H1 (cell line): ENCODE measurements around the gene ERP44. TPM values are rescaled to one million over a fixed set of nuclear protein-coding genes. Genes with fewer than 3 reads are reported as not detected.

Source experiments
- CTCF ChIA-PET: fragments of 300-600 bp; sonication (Branson Sonifier 250); formaldehyde crosslinking; loops from one replicate; lab custom pipeline; 2021; ENCODE audit not compliant: partially characterized antibody; lab: Charles Lee
- POLR2A ChIA-PET: fragments of 300-600 bp; sonication (Branson Sonifier 250); formaldehyde crosslinking; loops from one replicate; lab custom pipeline; 2021; ENCODE audit warnings: inconsistent platforms; ENCODE audit not compliant: partially characterized antibody; lab: Charles Lee
- DNase-seq, 2 experiments: peaks; one replicate each; pipeline versions ENCODE4 v3.0.0 to v3.0.0-alpha.2; 2010 to 2022; ENCODE audit warnings: low spot score in 2 of 2, low read depth in 1 of 2, mixed read lengths in 1 of 2
- FAIRE-seq: peaks from 2 replicates; lab custom pipeline; 2011; peaks lifted over from hg19 to GRCh38; lab: Jason Lieb, UNC
- H2AFZ ChIP-seq: 2 replicates; pipeline ENCODE4 v1.8.1; 2012; ENCODE audit warnings: low read length, inconsistent platforms
- H2AK5ac ChIP-seq: 2 replicates; pipeline ENCODE4 v1.6.1; 2013; ENCODE audit warnings: low read depth, low read length
- H2BK120ac ChIP-seq: replicated peaks from 2 replicates; pipeline ENCODE3; 2013; ENCODE audit warnings: low read depth, low read length, inconsistent platforms
- H2BK12ac ChIP-seq: 2 replicates; pipeline ENCODE4 v1.6.1; 2013; ENCODE audit warnings: low read depth, low read length
- H2BK15ac ChIP-seq: 2 replicates; pipeline ENCODE4 v1.6.1; 2013; ENCODE audit warnings: low read length
- H2BK20ac ChIP-seq: 2 replicates; pipeline ENCODE4 v1.6.1; 2013; ENCODE audit warnings: low read length
- H2BK5ac ChIP-seq: 2 replicates; pipeline ENCODE4 v1.6.1; 2013; ENCODE audit warnings: low read depth, low read length
- H3K14ac ChIP-seq: 2 replicates; pipeline ENCODE4 v1.6.1; 2013; ENCODE audit warnings: inconsistent platforms; ENCODE audit not compliant: insufficient read length
- H3K18ac ChIP-seq: 2 replicates; pipeline ENCODE4 v1.6.1; 2013; ENCODE audit warnings: low read length; ENCODE audit errors: extremely low read depth
- H3K23ac ChIP-seq: 2 replicates; pipeline ENCODE4 v1.6.1; 2013; ENCODE audit warnings: inconsistent platforms; ENCODE audit not compliant: insufficient read length
- H3K23me2 ChIP-seq: 2 replicates; pipeline ENCODE4 v1.6.1; 2013; ENCODE audit warnings: low read depth, low read length
- H3K27ac ChIP-seq: 2 replicates; pipeline ENCODE4 v1.6.1; 2011; ENCODE audit warnings: low read depth, low read length, inconsistent platforms
- H3K27me3 ChIP-seq, 4 experiments: replicated peaks in 1 of 4; 1 replicate in 1 of 4; 2 replicates in 3 of 4; pipeline versions ENCODE4 v1.6.1 to v1.8.1; 2011 to 2013; ENCODE audit warnings: low read length in 3 of 4, mild to moderate bottlenecking in 3 of 4, inconsistent platforms in 2 of 4, mixed read lengths in 2 of 4, moderate library complexity in 1 of 4; ENCODE audit not compliant: control insufficient read depth in 3 of 4, insufficient read depth in 3 of 4; ENCODE audit errors: extremely low read depth in 1 of 4
- H3K36me3 ChIP-seq, 4 experiments: 2 replicates each; pipeline versions ENCODE4 v1.6.1 to v1.8.1; 2011 to 2013; ENCODE audit warnings: mild to moderate bottlenecking in 4 of 4, low read length in 3 of 4, moderate library complexity in 2 of 4, control low read depth in 1 of 4, inconsistent platforms in 1 of 4; ENCODE audit not compliant: insufficient read depth in 4 of 4, control insufficient read depth in 2 of 4
- H3K4ac ChIP-seq: replicated peaks from 2 replicates; pipeline ENCODE3; 2013; ENCODE audit warnings: low read length, low read depth, mixed read lengths, inconsistent platforms; ENCODE audit not compliant: insufficient read length
- H3K4me1 ChIP-seq, 4 experiments: replicated peaks in 1 of 4; 1 replicate in 1 of 4; 2 replicates in 3 of 4; pipeline versions ENCODE4 v1.6.1 to v1.8.1; 2011 to 2013; ENCODE audit warnings: low read length in 3 of 4, inconsistent platforms in 2 of 4, mixed read lengths in 1 of 4; ENCODE audit not compliant: insufficient read depth in 4 of 4, control insufficient read depth in 3 of 4
- H3K4me2 ChIP-seq, 2 experiments: 2 replicates each; pipeline versions ENCODE4 v1.6.1 to v1.8.1; 2011 to 2013; ENCODE audit warnings: low read depth in 2 of 2, low read length in 2 of 2, control low read depth in 1 of 2, inconsistent platforms in 1 of 2, mild to moderate bottlenecking in 1 of 2; ENCODE audit not compliant: insufficient read depth in 1 of 2
- H3K4me3 ChIP-seq, 4 experiments: fragments of 200-600, 300-600 bp in 1 of 4; sonication (generic), shearing (Covaris generic), sonication (Bioruptor Twin) in 1 of 4; 2 replicates each; pipeline versions ENCODE4 v1.5.1 to v1.8.1; 2011 to 2016; ENCODE audit warnings: low read length in 4 of 4, low read depth in 3 of 4, control low read depth in 2 of 4, inconsistent platforms in 2 of 4, mild to moderate bottlenecking in 2 of 4, mixed read lengths in 1 of 4, moderate library complexity in 1 of 4; ENCODE audit not compliant: insufficient read depth in 2 of 4; ENCODE audit errors: extremely low read depth in 1 of 4
- H3K56ac ChIP-seq: replicated peaks from 2 replicates; pipeline ENCODE3; 2013; ENCODE audit warnings: low read depth, mild to moderate bottlenecking, mixed read lengths, low read length, inconsistent platforms; ENCODE audit not compliant: insufficient read length
- H3K79me1 ChIP-seq: 2 replicates; pipeline ENCODE4 v1.6.1; 2013; ENCODE audit warnings: low read depth, low read length, control low read depth
- H3K79me2 ChIP-seq, 2 experiments: 2 replicates each; pipeline versions ENCODE4 v1.6.1 to v1.8.1; 2012 to 2013; ENCODE audit warnings: low read length in 2 of 2, mild to moderate bottlenecking in 2 of 2, inconsistent platforms in 1 of 2; ENCODE audit not compliant: insufficient read depth in 2 of 2, control insufficient read depth in 1 of 2
- H3K9ac ChIP-seq, 4 experiments: replicated peaks in 1 of 4; 1 replicate in 1 of 4; 2 replicates in 3 of 4; pipeline versions ENCODE4 v1.6.1 to v1.8.1; 2011 to 2013; ENCODE audit warnings: low read depth in 3 of 4, low read length in 3 of 4, control low read depth in 2 of 4, mild to moderate bottlenecking in 2 of 4, moderate library complexity in 2 of 4, inconsistent platforms in 1 of 4; ENCODE audit errors: extremely low read depth in 1 of 4
- H3K9me3 ChIP-seq, 2 experiments: 2 replicates each; pipeline versions ENCODE4 v1.6.1 to v1.8.1; 2012 to 2013; ENCODE audit warnings: mild to moderate bottlenecking in 2 of 2, moderate library complexity in 2 of 2, control low read depth in 1 of 2, inconsistent platforms in 1 of 2, low read depth in 1 of 2, low read length in 1 of 2, mixed read lengths in 1 of 2; ENCODE audit not compliant: insufficient read depth in 2 of 2
- H4K20me1 ChIP-seq, 2 experiments: replicated peaks in 1 of 2; 2 replicates each; pipeline versions ENCODE3 to v1.8.1; 2011 to 2013; ENCODE audit warnings: inconsistent platforms in 2 of 2, low read length in 2 of 2, mild to moderate bottlenecking in 1 of 2; ENCODE audit not compliant: insufficient read depth in 2 of 2, control insufficient read depth in 1 of 2
- H4K5ac ChIP-seq: 2 replicates; pipeline ENCODE4 v1.6.1; 2013; ENCODE audit warnings: low read length, low read depth, mixed read lengths, inconsistent platforms; ENCODE audit not compliant: insufficient read length
- H4K8ac ChIP-seq: 2 replicates; pipeline ENCODE4 v1.8.0; 2013; ENCODE audit warnings: mild to moderate bottlenecking, moderate library complexity, low read length, inconsistent platforms; ENCODE audit not compliant: insufficient read depth; ENCODE audit errors: extremely low read depth
- H4K91ac ChIP-seq: replicated peaks from 2 replicates; pipeline ENCODE3; 2013; ENCODE audit warnings: low read length, mixed read lengths, inconsistent platforms; ENCODE audit not compliant: insufficient read length
- BCL11A ChIP-seq, 2 experiments: IDR thresholded peaks; one replicate each; pipeline ENCODE4 v1.6.1; 2011; ENCODE audit warnings: low read depth in 2 of 2, low read length in 2 of 2, mild to moderate bottlenecking in 2 of 2
- CHD2 ChIP-seq: IDR thresholded peaks from 2 replicates; pipeline ENCODE4 v1.6.1; 2012; ENCODE audit warnings: low read length, improper control_type of control experiment
- CTBP2 ChIP-seq: IDR thresholded peaks from 2 replicates; pipeline ENCODE4 v1.7.0; 2011; ENCODE audit warnings: borderline replicate concordance, mild to moderate bottlenecking, moderate library complexity, mixed read lengths, low read length; ENCODE audit not compliant: insufficient read depth, insufficient read length
- CTCF ChIP-seq, 3 experiments: IDR thresholded peaks; 1 replicate in 2 of 3; 2 replicates in 1 of 3; pipeline versions ENCODE4 v1.5.1 to v1.6.1; 2011; ENCODE audit warnings: low read length in 3 of 3, mild to moderate bottlenecking in 3 of 3, inconsistent platforms in 2 of 3, low read depth in 1 of 3, moderate library complexity in 1 of 3; ENCODE audit not compliant: insufficient read depth in 1 of 3; ENCODE audit errors: control extremely low read depth in 1 of 3
- NRF1 ChIP-seq: IDR thresholded peaks from 2 replicates; pipeline ENCODE4 v1.6.1; 2011; ENCODE audit warnings: mild to moderate bottlenecking, low read depth, low read length, improper control_type of control experiment
- POU5F1 ChIP-seq: IDR thresholded peaks from 2 replicates; pipeline ENCODE4 v1.6.1; 2011; ENCODE audit warnings: low read depth, mild to moderate bottlenecking, low read length, moderate library complexity
- RNF2 ChIP-seq: fragments of 200-900, 300-1000 bp; sonication (generic); IDR thresholded peaks from 2 replicates; pipeline ENCODE4 v1.7.1; 2016; ENCODE audit warnings: borderline replicate concordance, low read depth, mild to moderate bottlenecking, antibody characterized with exemption, low read length; ENCODE audit not compliant: poor library complexity, severe bottlenecking; ENCODE audit errors: missing control alignments
- WGBS, 2 experiments: shearing (Covaris generic) in 1 of 2; methylation state at CpG; one replicate each; pipeline versions ENCODE4 v1.1.6 to v1.1.7; 2013 to 2015; ENCODE audit warnings: low lambda C conversion rate in 2 of 2, mixed read lengths in 2 of 2, inconsistent platforms in 1 of 2, low coverage in 1 of 2, missing lambda C conversion rate in 1 of 2; ENCODE audit not compliant: insufficient replicate concordance in 2 of 2, insufficient coverage in 1 of 2, insufficient read length in 1 of 2; ENCODE audit errors: extremely low coverage in 1 of 2, missing lambda C conversion rate in 1 of 2; 5-methylcytosine and 5-hydroxymethylcytosine counted together
- polyA plus RNA-seq, 7 experiments: library from polyadenylated mRNA; depleted of rRNA in 3 of 7; stranded (reverse) in 5 of 7; unstranded in 2 of 7; fragments of >200 nt in 5 of 7; fragments of 200-250 nt in 2 of 7; gene quantifications; 1 replicate in 5 of 7; 2 replicates in 1 of 7; 4 replicates in 1 of 7; pipeline versions ENCODE4 v1.2.1 to v1.2.3, GENCODE V29; 2011 to 2013; ENCODE audit warnings: missing spikeins in 2 of 7, mixed read lengths in 2 of 7
- total RNA-seq: library from RNA; stranded (reverse); fragmentation: NEBNext Ultra II Directional; extraction: Animal tissue kit (Norgen Biotek cat#: 25700); gene quantifications from 2 replicates; pipeline ENCODE4 v1.2.1, GENCODE V29; 2021
- TF ChIP-seq, protein P1 (sequence below): IDR thresholded peaks from 2 replicates; pipeline ENCODE4 v1.6.1; 2011; ENCODE audit warnings: low read depth, mild to moderate bottlenecking, low read length; ENCODE audit not compliant: insufficient read depth
- TF ChIP-seq, protein P2 (sequence below): IDR thresholded peaks from 2 replicates; pipeline ENCODE4 v1.6.1; 2012; ENCODE audit warnings: inconsistent platforms

The ERP44 gene
- total and polyA plus RNA-seq, 2 of the 8 experiments (the other 6 are each of a cell fraction or from before 2014, with no cell fraction given) = 5.7 to 15.6 TPM

GRCh38 chr9:99929652-99930051 lies 169.1 kb downstream of the ERP44 start:
- Histone ChIP-seq H3K9me3 (peaks cover 3 to 4% of the 10 kb centered on the region in 2 experiments; a peak in 3 of 4 replicates), H4K8ac (no peak overlapping the region)

More at GRCh38 chr9:99929652-99930051, 169.1 kb downstream of the ERP44 start:
- Histone ChIP-seq H2BK5ac (no peak overlapping the region), H3K79me1 (no peaks in the 10 kb centered on the region), H4K91ac (no peak overlapping the region), H3K27me3 (no peaks in the 10 kb centered on the region), H3K4me2 (no peak overlapping the region), H2BK15ac (no peak overlapping the region), H3K23ac (no peak overlapping the region), H2BK12ac (no peak overlapping the region), H3K79me2 (no peaks in the 10 kb centered on the region), H3K4me1 (no peaks in the 10 kb centered on the region), H3K27ac (no peak overlapping the region), H3K23me2 (no peaks in the 10 kb centered on the region), H4K5ac (no peak overlapping the region), H3K4ac (no peak overlapping the region), H3K56ac (no peak overlapping the region), H4K20me1 (no peaks in the 10 kb centered on the region), H3K9ac (no peak overlapping the region), H3K18ac (no peak overlapping the region), H2AFZ (no peak overlapping the region), H3K14ac (no peak overlapping the region), H2BK120ac (no peak overlapping the region), H3K4me3 (no peak overlapping the region), H2AK5ac (no peak overlapping the region), H3K36me3 (peaks cover 0 to 4% (median 1%) of the 10 kb centered on the region in 4 experiments; a peak in 2 of 8 replicates), H2BK20ac (no peak overlapping the region)
- POLR2A ChIA-PET = no interaction called here
- no peak for TF ChIP-seq RNF2
- TF ChIP-seq CTCF (IDR thresholded peaks at IDR 0.05; ENCODE audit: control extremely low read depth in 1 of 3, insufficient read depth in 1 of 3, low read depth in 1 of 3, low read length in 3 of 3) = no peak
- TF ChIP-seq BCL11A (IDR thresholded peaks at IDR 0.05; ENCODE audit: low read depth in 2 of 2, low read length in 2 of 2) = no peak
- TF ChIP-seq, protein P1, sequence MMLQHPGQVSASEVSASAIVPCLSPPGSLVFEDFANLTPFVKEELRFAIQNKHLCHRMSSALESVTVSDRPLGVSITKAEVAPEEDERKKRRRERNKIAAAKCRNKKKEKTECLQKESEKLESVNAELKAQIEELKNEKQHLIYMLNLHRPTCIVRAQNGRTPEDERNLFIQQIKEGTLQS = no peak
- no peak for TF ChIP-seq CHD2
- no peak for TF ChIP-seq CTBP2
- no peak for TF ChIP-seq NRF1
- TF ChIP-seq POU5F1 = no peak
- TF ChIP-seq, protein P2, sequence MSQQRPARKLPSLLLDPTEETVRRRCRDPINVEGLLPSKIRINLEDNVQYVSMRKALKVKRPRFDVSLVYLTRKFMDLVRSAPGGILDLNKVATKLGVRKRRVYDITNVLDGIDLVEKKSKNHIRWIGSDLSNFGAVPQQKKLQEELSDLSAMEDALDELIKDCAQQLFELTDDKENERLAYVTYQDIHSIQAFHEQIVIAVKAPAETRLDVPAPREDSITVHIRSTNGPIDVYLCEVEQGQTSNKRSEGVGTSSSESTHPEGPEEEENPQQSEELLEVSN = no peak
- DNase-seq = no peak
- no peak for FAIRE-seq
- WGBS, 2 experiments = 90% methylated on average over 2 of the region's 2 CpGs; no CpG with 5 or more reads in 1 of the 2 experiments
- CTCF ChIA-PET = no interaction called here
